HL-60 (cell line): ENCODE data around the gene TMEM52B.

ENCODE experiments used
- DNase-seq, 2 experiments: peaks; one replicate each; pipeline ENCODE4 v3.0.0-alpha.2; 2010 to 2020; ENCODE audit warnings: low read depth in 1 of 2, low spot score in 1 of 2
- H3K27ac ChIP-seq: fragments of 250-450 bp; sonication (Bioruptor Pico); replicated peaks from 2 replicates; pipeline ENCODE4 v1.5.1; 2020; ENCODE audit warnings: mild to moderate bottlenecking, moderate library complexity
- H3K27me3 ChIP-seq: fragments of 250-450 bp; sonication (Bioruptor Pico); 2 replicates; pipeline ENCODE4 v1.5.1; 2021; ENCODE audit warnings: mild to moderate bottlenecking, moderate library complexity; ENCODE audit not compliant: insufficient read depth, poor library complexity, severe bottlenecking
- H3K4me3 ChIP-seq: replicated peaks from 2 replicates; pipeline ENCODE4 v1.5.1; 2011; ENCODE audit warnings: mild to moderate bottlenecking, control low read depth, low read length; ENCODE audit not compliant: insufficient read depth
- GABPA ChIP-seq: IDR thresholded peaks from 2 replicates; pipeline ENCODE4 v1.6.1; 2012; ENCODE audit warnings: low read depth
- POLR2AphosphoS5 ChIP-seq: IDR thresholded peaks from 2 replicates; pipeline ENCODE4 v1.6.1; 2012; ENCODE audit warnings: low read depth
- SPI1 ChIP-seq: IDR thresholded peaks from 2 replicates; pipeline ENCODE4 v1.6.1; 2012; ENCODE audit warnings: low read depth, mild to moderate bottlenecking, borderline replicate concordance
- TF ChIP-seq, protein P1 (sequence below): IDR thresholded peaks from one replicate; pipeline ENCODE4 v1.5.1; 2011; ENCODE audit warnings: low read length, control low read depth, inconsistent platforms; ENCODE audit not compliant: insufficient read depth
- TF ChIP-seq, protein P2 (sequence below): IDR thresholded peaks from 2 replicates; pipeline ENCODE4 v1.6.1; 2012; ENCODE audit warnings: low read depth; ENCODE audit not compliant: insufficient replicate concordance

TMEM52B gene

GRCh38 chr12:10210225-10210624, 31.4 kb downstream of the TMEM52B start:
- no peak overlapping the region for H3K4me3 ChIP-seq
- TF ChIP-seq POLR2AphosphoS5 (no peak), SPI1 (no peak)
- TF ChIP-seq, protein P1, sequence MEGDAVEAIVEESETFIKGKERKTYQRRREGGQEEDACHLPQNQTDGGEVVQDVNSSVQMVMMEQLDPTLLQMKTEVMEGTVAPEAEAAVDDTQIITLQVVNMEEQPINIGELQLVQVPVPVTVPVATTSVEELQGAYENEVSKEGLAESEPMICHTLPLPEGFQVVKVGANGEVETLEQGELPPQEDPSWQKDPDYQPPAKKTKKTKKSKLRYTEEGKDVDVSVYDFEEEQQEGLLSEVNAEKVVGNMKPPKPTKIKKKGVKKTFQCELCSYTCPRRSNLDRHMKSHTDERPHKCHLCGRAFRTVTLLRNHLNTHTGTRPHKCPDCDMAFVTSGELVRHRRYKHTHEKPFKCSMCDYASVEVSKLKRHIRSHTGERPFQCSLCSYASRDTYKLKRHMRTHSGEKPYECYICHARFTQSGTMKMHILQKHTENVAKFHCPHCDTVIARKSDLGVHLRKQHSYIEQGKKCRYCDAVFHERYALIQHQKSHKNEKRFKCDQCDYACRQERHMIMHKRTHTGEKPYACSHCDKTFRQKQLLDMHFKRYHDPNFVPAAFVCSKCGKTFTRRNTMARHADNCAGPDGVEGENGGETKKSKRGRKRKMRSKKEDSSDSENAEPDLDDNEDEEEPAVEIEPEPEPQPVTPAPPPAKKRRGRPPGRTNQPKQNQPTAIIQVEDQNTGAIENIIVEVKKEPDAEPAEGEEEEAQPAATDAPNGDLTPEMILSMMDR = no peak
- TF ChIP-seq, protein P2, sequence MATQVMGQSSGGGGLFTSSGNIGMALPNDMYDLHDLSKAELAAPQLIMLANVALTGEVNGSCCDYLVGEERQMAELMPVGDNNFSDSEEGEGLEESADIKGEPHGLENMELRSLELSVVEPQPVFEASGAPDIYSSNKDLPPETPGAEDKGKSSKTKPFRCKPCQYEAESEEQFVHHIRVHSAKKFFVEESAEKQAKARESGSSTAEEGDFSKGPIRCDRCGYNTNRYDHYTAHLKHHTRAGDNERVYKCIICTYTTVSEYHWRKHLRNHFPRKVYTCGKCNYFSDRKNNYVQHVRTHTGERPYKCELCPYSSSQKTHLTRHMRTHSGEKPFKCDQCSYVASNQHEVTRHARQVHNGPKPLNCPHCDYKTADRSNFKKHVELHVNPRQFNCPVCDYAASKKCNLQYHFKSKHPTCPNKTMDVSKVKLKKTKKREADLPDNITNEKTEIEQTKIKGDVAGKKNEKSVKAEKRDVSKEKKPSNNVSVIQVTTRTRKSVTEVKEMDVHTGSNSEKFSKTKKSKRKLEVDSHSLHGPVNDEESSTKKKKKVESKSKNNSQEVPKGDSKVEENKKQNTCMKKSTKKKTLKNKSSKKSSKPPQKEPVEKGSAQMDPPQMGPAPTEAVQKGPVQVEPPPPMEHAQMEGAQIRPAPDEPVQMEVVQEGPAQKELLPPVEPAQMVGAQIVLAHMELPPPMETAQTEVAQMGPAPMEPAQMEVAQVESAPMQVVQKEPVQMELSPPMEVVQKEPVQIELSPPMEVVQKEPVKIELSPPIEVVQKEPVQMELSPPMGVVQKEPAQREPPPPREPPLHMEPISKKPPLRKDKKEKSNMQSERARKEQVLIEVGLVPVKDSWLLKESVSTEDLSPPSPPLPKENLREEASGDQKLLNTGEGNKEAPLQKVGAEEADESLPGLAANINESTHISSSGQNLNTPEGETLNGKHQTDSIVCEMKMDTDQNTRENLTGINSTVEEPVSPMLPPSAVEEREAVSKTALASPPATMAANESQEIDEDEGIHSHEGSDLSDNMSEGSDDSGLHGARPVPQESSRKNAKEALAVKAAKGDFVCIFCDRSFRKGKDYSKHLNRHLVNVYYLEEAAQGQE = no peak
- H3K27ac ChIP-seq = no peak overlapping the region
- no peaks in the 10 kb centered on the region for H3K27me3 ChIP-seq
- no peak for DNase-seq

- H3K27ac ChIP-seq = no peak overlapping the region
- no peak overlapping the region for H3K4me3 ChIP-seq
- DNase-seq = no peak
- no peak for TF ChIP-seq SPI1
- no peaks in the 10 kb centered on the region for H3K27me3 ChIP-seq
Measured at GRCh38 chr12:10211101-10211939, 32.5 kb downstream of the TMEM52B start.

- no peaks in the 10 kb centered on the region for H3K27me3 ChIP-seq
- DNase-seq = peak; percentile 80 to 90
- H3K4me3 ChIP-seq = peak overlapping the region; percentile 73
- peak overlapping the region; percentile 90 for H3K27ac ChIP-seq
- TF ChIP-seq, protein P2 = no peak
- TF ChIP-seq, protein P1 = no peak
- TF ChIP-seq GABPA (no peak), POLR2AphosphoS5 (no peak), SPI1 (no peak)
Measured at GRCh38 chr12:10211940-10212738, 33.3 kb downstream of the TMEM52B start.

GRCh38 chr12:10212739-10213131, 33.9 kb downstream of the TMEM52B start, which contains the start of gene GABARAPL1:
Gene GABARAPL1 (plus strand): TSS chr12:10212877. CDS start chr12:10213130, 253 bp downstream.
- peak; percentile 44 to 77 for DNase-seq
- Histone ChIP-seq H3K27ac (peak within 1 kb of the TSS; percentile 90), H3K27me3 (no peaks in the 10 kb centered on the region), H3K4me3 (peak within 1 kb of the TSS; percentile 73)
- TF ChIP-seq SPI1 = no peak
- TF ChIP-seq POLR2AphosphoS5 = no peak
- TF ChIP-seq, protein P2 = no peak
- TF ChIP-seq, protein P1 = no peak
- no peak for TF ChIP-seq GABPA
